Hair follicle dermal papilla cell (primary cell): ENCODE data around the gene AASS. TPM values are rescaled to one million over a fixed set of nuclear protein-coding genes. Genes with fewer than 3 reads are reported as not detected.

Source experiments
- small RNA-seq: library from RNA; depleted of rRNA; stranded (forward); fragments of <200 nt; gene quantifications from one replicate; pipeline ENCODE3, GENCODE V24; 2012
- total RNA-seq: library from RNA; depleted of rRNA; stranded (reverse); fragments of >200 nt; gene quantifications from 2 replicates; pipeline ENCODE4 v1.2.3, GENCODE V29; 2012

The AASS gene
- 24.4 and 27.7 TPM in 2 replicates for total RNA-seq

DNA sequence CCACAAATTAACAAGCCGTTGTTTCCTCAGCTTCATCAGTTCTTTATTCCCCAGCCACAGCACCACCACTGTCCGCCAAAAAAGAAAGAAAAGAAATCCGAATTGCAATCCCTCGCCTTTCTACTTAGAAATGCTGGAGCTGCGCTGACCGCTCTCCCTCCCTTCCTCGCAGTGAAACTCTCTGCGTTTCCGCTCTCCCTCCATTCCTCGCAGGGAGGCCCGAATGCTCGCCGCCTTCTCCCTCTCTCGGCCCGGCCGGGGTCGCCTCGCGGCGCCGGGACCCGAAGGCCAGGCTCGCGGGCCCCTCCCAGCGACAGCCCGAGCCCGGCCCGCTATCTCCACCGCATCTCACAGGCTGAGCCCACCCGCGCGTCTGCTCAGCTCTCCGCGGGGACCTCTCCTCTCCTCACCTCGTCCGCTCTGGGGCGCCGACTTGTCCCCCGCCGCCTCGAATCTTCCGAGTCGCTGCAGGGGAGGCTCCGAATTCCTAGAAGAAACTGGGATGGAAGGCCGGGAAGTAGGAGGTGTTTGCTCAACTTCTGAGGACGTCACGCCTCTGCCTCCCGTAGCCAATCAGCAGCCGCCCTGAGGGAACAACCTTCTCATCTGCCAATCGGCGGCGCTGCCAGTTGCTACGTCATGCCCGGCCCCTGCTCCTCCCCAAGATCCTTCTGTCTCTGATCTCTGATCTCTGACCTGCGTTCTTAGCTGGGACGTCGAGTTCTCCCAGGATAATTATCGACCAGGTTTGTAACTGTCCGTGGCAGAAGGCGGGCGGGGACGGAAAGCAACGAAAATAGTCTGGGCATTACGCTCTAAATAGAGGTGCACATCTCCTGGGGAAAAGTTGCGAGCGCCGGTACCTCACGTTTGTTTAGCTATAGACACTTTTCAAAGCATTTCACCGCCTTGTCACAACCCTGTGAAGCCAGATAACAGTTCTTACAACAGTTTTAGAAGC lies at the start of gene AASS:
Gene AASS (minus strand): TSS at position 499 of the 961 bp plus-strand sequence. CDS start 10,523 bp downstream, outside the sequence.

Small RNA genes lying within 50 kb of the gene (small RNA-seq; reads per million reads assigned to genes)
- not detected for gene RNU7-154P

Other genes with a start within 250 kb of the AASS start
- gene FEZF1, start 160.5 kb upstream of the AASS start, total RNA-seq = not detected in 2 replicates